ENCODE results near the gene UBE2Q1. TPM values are rescaled to one million over a fixed set of nuclear protein-coding genes. Genes with fewer than 3 reads are reported as not detected.

The UBE2Q1 gene
- 23.2 and 46.6 TPM in 2 replicates for total RNA-seq

DNA sequence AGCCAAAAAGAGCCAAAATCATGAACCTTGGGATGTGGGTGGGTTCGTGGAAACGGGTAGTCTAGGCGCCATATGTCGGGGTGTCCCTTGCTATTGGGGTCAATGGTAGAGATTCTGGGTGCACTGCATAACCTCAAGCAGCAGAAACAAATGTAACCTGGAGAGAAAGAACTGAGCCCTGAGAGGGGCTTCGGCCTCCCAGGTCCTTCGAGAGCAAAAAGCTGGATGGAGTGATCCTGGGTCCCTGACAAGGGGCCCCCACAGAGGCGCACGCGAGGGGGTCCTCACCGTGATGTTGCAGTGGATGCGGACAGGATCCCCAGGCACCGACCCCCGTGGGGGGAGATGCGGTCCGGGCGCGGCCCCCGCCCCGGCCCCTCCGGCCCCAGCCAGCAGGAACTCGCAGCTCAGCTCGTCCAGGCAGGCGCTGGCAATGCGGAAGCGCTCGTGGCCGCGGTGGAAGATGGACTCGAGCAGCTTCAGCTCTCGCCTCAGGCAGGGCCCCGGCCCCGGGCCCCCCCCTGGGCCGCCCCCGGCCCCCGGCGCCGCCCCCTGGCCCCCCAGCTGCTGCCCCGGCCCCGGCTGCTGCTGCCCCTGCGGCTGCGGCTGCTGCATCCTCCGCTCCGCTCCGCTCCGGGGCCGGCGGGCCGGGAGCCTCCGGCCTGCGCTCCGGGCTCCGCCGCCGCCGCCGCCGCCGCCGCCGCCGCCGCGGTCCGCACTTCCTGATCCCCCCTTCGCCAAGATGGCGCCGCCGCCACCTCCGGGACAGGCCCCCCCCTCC, at the start of gene UBE2Q1:
TSS of gene UBE2Q1 (minus strand) at position 724 of the 781 bp plus-strand sequence. CDS start at position 615, 109 bp downstream.

DNA sequence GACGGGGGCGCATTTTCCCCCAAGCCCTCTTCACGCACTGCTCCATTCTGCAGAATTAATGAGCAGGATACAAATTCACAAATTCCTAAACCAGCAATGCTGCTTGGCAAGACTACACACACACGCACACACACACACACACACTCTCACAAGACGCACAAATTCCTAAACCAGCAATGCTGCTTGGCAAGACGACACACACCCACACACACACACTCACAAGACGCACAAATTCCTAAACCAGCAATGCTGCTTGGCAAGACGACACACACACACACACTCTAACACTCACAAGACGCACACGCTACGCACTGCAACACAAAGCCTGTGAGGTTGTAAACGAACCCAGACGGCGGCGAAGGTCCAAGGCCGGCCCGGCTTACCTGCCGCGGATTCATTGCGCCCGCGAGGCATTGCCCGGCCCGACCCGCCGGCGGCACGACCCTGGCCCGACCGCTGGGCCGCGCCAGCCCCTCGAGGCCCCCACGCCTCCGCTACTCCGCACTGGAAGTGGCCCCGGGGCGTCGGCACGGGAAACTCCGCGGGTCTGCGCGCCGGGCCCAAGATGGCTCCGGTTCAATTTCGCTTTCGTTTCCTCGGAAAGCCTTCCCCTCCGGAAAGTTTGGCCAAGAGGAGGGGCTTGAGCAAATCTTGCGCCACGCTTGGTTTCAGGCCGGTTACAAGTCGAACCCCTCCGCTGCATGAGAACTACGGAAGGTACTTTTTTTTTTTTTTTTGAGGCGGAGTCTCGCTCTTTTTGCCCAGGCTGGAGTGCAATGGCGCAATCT, 49.3 kb upstream of the UBE2Q1 start, which contains the start of gene ADAR:
TSS of gene ADAR (minus strand) at position 578 of the 788 bp plus-strand sequence. CDS start at position 398, 180 bp downstream.

DNA sequence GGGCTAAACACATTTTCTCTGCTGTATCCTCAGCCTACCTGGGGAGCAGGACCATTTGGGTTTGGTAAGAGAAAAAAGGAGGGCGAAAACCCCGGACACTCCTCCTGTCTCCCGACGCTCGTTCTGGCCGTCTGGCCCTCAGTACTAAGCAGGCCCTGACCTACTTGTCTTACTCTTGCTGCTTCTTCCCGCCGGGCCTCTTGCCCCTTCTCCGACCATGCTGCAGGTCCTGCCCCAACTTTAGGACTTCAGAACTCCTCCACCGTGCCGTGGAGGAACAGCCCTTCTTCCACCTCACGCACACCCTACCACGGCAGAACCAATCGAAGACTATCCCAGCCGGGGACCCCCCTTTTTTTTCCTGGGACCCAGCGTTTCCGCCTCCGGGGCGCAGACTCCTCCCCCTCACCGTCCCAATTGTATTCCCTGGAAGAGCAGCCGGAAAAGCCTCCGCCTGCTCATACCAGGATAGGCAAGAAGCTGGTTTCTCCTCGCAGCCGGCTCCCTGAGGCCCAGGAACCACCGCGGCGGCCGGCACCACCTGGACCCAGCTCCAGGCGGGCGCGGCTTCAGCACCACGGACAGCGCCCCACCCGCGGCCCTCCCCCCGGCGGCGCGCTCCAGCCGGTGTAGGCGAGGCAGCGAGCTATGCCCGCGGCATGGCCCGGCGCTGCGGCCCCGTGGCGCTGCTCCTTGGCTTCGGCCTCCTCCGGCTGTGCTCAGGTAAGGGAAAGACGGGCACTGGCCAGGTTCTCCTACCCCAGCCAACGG, 9.1 kb upstream of the UBE2Q1 start, which contains the start of gene CHRNB2:
TSS of gene CHRNB2 (plus strand) at position 393 of the 771 bp plus-strand sequence. CDS start at position 660, 267 bp downstream.

DNA sequence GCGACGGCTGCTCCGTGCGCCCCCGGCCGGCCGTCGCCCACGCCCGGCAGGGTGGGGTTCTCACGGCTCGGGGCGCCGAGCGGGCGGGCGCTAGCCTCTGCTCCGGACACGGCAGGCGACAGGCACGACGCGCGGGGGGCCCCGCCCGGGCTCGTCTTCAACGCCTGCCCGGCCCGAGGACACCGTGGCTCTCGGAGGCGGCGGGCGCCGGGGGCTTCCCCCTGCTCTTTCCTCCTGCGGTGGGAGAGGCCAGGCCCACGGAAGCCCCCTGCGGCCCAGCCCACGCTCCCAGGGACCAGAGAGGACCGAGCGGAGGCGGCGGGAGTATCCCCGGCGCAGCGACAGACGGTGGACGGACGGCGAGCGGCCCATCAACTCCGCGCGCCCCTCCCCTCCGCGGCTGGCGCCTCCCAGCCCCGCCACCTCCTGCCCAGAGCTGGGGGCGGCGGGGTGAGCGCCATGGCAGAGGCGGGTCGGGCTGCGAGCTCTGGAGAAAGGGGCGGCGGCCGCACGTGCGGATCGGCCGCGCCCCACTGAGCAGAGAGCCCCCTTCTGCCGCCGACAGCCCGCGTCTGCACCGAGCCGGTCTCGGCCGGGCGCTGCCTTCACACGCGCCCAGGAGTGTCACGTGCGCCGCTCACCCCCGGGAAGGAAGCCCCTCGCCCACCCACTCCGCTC, 56.3 kb downstream of the UBE2Q1 start, which contains the start of the genes SHE and TDRD10:
TSS of gene SHE (minus strand) at position 347 of the 678 bp plus-strand sequence. CDS start 386 bp downstream, outside the sequence.
TSS of gene TDRD10 (plus strand) at position 154 of the 678 bp plus-strand sequence. CDS start 4,685 bp downstream, outside the sequence.

Other genes with a start within 250 kb of the UBE2Q1 start
- not detected in 2 replicates for gene AQP10, start 237.6 kb downstream of the UBE2Q1 start, total RNA-seq
- gene ATP8B2, start 233.1 kb downstream of the UBE2Q1 start, total RNA-seq = 60.7 and 69.6 TPM in 2 replicates
- gene IL6R, start 153.3 kb downstream of the UBE2Q1 start, total RNA-seq = 10.7 and 15.0 TPM in 2 replicates
- gene TDRD10, start 56.4 kb downstream of the UBE2Q1 start, total RNA-seq = 3.6 and 5.2 TPM in 2 replicates
- gene SHE, start 56.2 kb downstream of the UBE2Q1 start, total RNA-seq = 59.3 and 71.6 TPM in 2 replicates
- under 0.01 TPM in 1 of 2 replicates, not detected in the other for gene CHRNB2, start 9.1 kb upstream of the UBE2Q1 start, total RNA-seq
- gene ADAR, start 49.5 kb upstream of the UBE2Q1 start, total RNA-seq = 54.9 and 114 TPM in 2 replicates

Measured in bladder microvascular endothelial cell (primary cell).